ENCODE results near the gene SIK3.
A peak's percentile ranks its signal among the peaks of the same experiment; 100 is the strongest.

The SIK3 gene

DNA sequence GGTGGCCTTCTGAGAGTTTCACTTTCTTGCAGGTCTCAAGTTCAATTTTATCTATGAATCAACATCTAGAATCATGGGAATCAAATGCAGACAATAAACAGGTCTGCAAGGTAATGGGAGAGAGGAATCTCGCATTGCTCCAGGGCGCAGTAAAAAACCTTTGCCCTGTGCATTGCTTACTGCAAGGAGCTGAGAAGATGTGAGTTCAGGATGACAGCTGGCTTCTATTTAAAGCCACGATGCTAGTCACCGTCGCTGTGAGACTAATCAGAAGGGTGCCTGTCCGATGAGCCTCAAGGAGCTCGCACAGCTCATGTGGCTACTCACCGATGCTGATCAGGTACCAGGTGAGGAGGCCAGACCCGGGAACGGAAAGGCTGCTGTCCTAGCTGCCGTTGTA lies 230.6 kb downstream of the SIK3 start:
- ChIA-PET CTCF (interaction anchor here (2.1 to 8.0 kb wide), 3 partner anchors 12 to 76 kb away, joined by 9 to 55 read pairs (median 15); partner anchors contain the start of gene APOA5), POLR2A (interaction anchor here (0.7 to 1.5 kb wide), 2 partner anchors 14 to 227 kb away, joined by 3 to 4 read pairs; no protein-coding TSS in a partner anchor)
- TF ChIP-seq CTCF (IDR thresholded peaks at IDR 0.05; ENCODE audit: insufficient read depth, low read length, missing control alignments) = no peak
- no peak overlapping the region for H3K4me3 ChIP-seq (ENCODE audit: low read depth, low read length)
- no peak for DNase-seq (ENCODE audit: low read depth, low spot score)

- DNase-seq (ENCODE audit: low read depth, low spot score) = no peak
- no peak overlapping the region for H3K4me3 ChIP-seq (ENCODE audit: low read depth, low read length)
- no peak for TF ChIP-seq CTCF (IDR thresholded peaks at IDR 0.05; ENCODE audit: insufficient read depth, low read length, missing control alignments)
- POLR2A ChIA-PET = interaction anchor here (0.8 to 1.5 kb wide), 2 partner anchors 10 to 13 kb away, joined by 3 read pairs; no protein-coding TSS in a partner anchor
- CTCF ChIA-PET = interaction anchor here (0.6 to 8.0 kb wide), 6 partner anchors 9 to 239 kb away, joined by 3 to 55 read pairs (median 8); partner anchors contain the start of gene APOA5
Observed at GRCh38 chr11:116866804-116867455, 231.3 kb downstream of the SIK3 start.

DNA sequence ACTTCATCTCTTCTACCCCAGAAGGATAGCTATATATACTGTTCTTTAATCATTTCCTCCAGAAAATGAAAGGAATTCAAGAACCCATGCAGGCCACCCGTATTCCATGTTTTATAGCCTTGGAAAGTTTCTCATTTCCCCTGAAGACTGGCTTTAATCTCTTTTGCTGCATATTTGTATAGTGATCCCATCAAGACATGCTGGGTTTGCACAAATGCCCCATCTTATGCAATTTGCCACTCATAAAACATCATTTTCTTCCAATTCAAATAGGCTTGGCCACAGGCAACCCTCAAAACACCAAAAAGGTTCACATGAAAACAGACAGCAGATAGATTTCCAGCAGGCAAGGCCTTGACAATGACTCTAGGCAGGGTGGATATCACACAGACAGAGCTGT lies 232.5 kb downstream of the SIK3 start:
- CTCF ChIA-PET = interaction anchor here (1.2 to 8.0 kb wide), 6 partner anchors 9 to 359 kb away, joined by 3 to 55 read pairs (median 10); partner anchors contain the start of gene APOA5
- peak; percentile 85 for DNase-seq (ENCODE audit: low read depth, low spot score)
- H3K4me3 ChIP-seq (ENCODE audit: low read depth, low read length) = no peak overlapping the region
- TF ChIP-seq CTCF (IDR thresholded peaks at IDR 0.05; ENCODE audit: insufficient read depth, low read length, missing control alignments) = no peak
- POLR2A ChIA-PET = interaction anchor here (1.1 kb wide), 1 partner anchor 12 kb away, joined by 4 read pairs; no protein-coding TSS in a partner anchor

DNA sequence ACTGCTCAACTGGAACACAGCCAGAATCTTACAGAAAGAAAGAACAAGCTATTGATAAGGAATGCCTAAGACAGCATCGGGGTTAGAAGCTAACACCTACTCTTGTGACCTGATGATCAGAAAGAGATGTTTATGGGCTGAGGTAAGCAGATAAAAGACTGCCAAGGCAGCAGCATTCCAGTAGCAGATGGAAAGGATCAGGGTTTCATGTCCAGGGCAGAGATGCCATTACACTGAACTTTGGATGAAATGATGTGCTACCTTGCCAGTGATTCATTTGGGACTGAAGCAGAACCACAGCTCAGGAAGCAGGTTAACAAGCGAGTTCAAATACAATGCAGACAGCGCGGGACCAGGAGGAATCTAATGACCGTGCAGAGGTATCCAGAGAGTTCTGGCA lies 233.7 kb downstream of the SIK3 start:
- POLR2A ChIA-PET = interaction anchor here (1.1 kb wide), 1 partner anchor 11 kb away, joined by 4 read pairs; no protein-coding TSS in a partner anchor
- H3K4me3 ChIP-seq (ENCODE audit: low read depth, low read length) = no peak overlapping the region
- no peak for TF ChIP-seq CTCF (IDR thresholded peaks at IDR 0.05; ENCODE audit: insufficient read depth, low read length, missing control alignments)
- DNase-seq (ENCODE audit: low read depth, low spot score) = no peak
- CTCF ChIA-PET = interaction anchor here (1.0 to 8.0 kb wide), 7 partner anchors 8 to 238 kb away, joined by 3 to 55 read pairs (median 5); partner anchors contain the start of gene APOA5

GRCh38 chr11:116862951-116863350 lies 235.3 kb downstream of the SIK3 start:
- no peak overlapping the region for H3K4me3 ChIP-seq (ENCODE audit: low read depth, low read length)
- ChIA-PET POLR2A (interaction anchor here (0.9 kb wide), 1 partner anchor 9 kb away, joined by 3 read pairs; no protein-coding TSS in a partner anchor), CTCF (interaction anchor here (0.9 to 8.0 kb wide), 5 partner anchors 8 to 243 kb away, joined by 4 to 55 read pairs (median 10); partner anchors contain the start of gene APOA5)
- TF ChIP-seq CTCF (IDR thresholded peaks at IDR 0.05; ENCODE audit: insufficient read depth, low read length, missing control alignments) = no peak
- DNase-seq (ENCODE audit: low read depth, low spot score) = no peak

GRCh38 chr11:116862185-116862584 lies 236.0 kb downstream of the SIK3 start:
- ChIA-PET CTCF (interaction anchor here (1.6 to 8.0 kb wide), 4 partner anchors 8 to 236 kb away, joined by 3 to 55 read pairs (median 22); partner anchors contain the start of genes APOA5 and SIK3), POLR2A (no interaction called here)
- no peak for DNase-seq (ENCODE audit: low read depth, low spot score)
- TF ChIP-seq CTCF (IDR thresholded peaks at IDR 0.05; ENCODE audit: insufficient read depth, low read length, missing control alignments) = no peak
- H3K4me3 ChIP-seq (ENCODE audit: low read depth, low read length) = no peak overlapping the region

Data from AG04449 (cell line).